ENCODE measurements around the gene ADAM12.

The ADAM12 gene

GRCh38 chr10:126143117-126143516, 245.2 kb downstream of the ADAM12 start:
- no peak for DNase-seq (ENCODE audit: low spot score)

- DNase-seq (ENCODE audit: low spot score) = no peak
Measured at GRCh38 chr10:126140746-126141273, 247.5 kb downstream of the ADAM12 start.

GRCh38 chr10:126137562-126138221, 250.6 kb downstream of the ADAM12 start:
- DNase-seq (ENCODE audit: low spot score) = no peak

DNA sequence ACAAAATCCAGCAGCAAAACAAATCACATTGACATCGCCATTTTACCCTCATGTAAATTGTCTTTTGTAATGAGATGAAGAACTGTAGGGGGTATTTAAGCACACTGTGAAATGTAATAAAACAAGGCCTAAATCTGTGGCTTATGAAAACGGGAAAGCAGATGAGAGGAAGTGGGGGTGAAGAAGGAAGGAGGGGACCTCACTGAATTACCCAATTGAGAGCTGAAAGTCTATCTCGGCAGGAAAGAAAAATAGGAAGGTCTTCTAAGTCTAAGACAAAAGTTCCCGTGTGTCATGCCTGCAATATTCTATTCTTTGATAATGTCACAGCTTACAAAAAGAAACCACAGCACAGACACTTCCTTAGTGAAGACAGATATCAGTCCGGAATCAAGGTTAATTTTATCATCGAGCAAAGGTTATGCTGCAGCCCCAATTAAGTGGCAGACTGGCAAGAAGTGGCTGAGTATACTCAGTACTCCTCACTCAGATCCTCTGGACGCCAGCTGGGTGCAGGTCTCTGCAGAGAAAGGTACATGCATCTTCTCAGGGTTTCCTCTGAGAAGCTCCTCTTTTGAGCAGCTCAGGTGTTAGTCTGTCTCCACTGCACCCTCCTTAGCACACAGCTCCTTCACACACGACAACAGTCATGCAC, 252.2 kb downstream of the ADAM12 start:
- no peak for DNase-seq (ENCODE audit: low spot score)

- no peak for DNase-seq (ENCODE audit: low spot score)
Measured at GRCh38 chr10:126135177-126135576, 253.1 kb downstream of the ADAM12 start.

GRCh38 chr10:126133906-126134656, 254.2 kb downstream of the ADAM12 start:
- no peak for DNase-seq (ENCODE audit: low spot score)

GRCh38 chr10:126133082-126133620, 255.1 kb downstream of the ADAM12 start:
- no peak for DNase-seq (ENCODE audit: low spot score)

DNA sequence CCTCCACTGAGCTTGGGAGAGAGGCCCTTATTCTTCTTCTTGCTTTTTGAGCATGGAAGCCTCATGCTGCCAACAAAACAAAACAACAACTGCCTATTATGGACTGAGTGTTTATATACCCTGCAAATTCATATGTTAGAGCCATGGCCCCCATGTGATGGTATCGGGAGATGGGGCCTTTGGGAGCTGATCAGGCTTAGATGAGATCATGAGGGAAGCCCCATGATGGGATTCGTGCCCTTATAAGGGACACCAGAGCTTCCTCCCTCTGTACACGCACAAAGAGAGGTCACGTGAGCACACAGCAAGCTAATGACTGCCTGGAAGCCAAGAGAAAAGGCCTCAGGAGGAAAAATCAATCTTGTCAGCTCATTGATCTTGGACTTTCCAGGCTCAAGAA, 256.9 kb downstream of the ADAM12 start:
- DNase-seq (ENCODE audit: low spot score) = no peak

DNA sequence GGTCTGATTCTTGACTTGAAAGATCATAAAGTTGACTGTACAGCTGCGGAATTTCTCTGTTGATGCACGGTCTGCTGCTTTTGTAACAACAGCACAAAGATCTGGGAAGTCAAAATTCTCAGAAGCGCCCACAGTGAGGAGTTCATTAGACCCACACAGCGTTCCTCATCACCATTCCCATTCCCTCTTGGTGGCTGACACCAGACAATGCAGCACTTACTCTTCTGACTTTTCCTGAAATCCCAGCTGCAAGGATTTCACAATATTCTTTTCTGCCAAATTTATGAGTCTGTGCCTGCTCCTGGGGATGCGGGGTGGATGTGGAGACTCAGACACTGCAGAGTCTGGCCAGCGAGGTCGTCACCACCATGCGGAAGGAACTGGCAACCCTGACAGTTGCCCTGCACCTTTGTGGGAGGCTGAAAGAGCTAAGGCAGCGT, 258.0 kb downstream of the ADAM12 start:
- DNase-seq (ENCODE audit: low spot score) = no peak

GRCh38 chr10:126129026-126129425, 259.3 kb downstream of the ADAM12 start:
- DNase-seq (ENCODE audit: low spot score) = no peak

DNA sequence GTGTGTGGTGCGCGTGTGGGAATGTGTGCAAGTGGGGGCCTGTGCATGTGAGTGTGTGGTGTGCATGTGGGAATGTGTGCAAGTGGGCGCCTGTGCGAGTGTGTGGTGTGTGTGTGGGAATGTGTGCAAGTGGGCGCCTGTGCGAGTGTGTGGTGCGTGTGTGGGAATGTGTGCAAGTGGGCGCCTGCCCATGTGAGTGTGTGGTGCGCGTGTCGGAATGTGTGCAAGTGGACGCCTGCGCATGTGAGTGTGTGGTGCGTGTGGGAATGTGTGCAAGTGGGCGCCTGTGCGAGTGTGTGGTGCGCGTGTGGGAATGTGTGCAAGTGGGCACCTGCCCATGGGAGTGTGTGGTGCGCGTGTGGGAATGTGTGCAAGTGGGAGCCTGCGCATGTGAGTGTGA, 259.7 kb downstream of the ADAM12 start:
- no peak for DNase-seq (ENCODE audit: low spot score)

DNA sequence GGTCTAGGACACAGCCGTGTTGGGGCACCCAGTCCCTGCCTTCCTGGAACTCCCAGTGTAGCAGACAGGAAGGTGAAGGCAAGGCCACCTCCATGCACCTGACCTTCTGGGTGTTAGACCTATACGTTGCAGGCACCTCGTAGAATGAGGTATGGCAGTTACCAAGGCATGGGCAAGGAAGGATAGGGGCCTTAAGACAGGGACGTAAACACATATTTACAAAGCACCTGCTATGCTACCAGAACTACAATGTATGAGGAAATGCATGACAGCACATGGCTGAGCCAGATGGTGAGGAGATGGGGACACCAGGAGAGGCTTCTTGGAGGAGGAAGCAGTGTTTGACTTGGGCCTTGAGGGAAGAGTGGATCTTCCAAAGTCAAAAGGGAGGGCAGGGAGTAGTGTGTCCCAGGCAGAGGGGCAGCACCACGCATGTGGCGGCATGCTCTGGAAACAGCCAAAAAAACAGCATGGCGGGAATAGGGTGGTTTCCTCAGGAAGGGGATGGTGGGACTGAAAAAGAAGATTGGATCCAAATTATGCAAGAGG, 260.7 kb downstream of the ADAM12 start:
- DNase-seq (ENCODE audit: low spot score) = no peak

DNA sequence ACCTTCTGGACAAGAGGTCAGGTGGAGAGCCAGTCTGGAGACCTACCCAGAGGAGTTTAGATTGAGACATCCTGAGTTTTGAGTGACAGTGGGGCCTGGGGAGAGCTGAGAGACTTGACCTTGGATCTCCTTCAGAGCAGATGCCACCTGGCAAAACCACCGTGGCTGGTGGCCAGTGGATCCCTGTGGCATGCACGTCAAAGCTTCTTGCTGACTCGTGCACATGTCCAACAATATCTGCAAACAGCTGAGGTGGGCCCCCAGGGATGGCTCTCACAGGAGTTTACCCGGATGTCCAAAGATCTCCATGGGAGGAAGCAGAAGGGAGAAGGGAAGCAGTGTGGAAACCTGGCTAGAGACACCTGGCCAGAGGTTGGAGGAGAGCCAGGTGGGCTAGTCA, 261.4 kb downstream of the ADAM12 start:
- no peak for DNase-seq (ENCODE audit: low spot score)

GRCh38 chr10:126126023-126126422, 262.3 kb downstream of the ADAM12 start:
- no peak for DNase-seq (ENCODE audit: low spot score)

- DNase-seq (ENCODE audit: low spot score) = no peak
Measured at GRCh38 chr10:126124668-126125349, 263.5 kb downstream of the ADAM12 start.

DNA sequence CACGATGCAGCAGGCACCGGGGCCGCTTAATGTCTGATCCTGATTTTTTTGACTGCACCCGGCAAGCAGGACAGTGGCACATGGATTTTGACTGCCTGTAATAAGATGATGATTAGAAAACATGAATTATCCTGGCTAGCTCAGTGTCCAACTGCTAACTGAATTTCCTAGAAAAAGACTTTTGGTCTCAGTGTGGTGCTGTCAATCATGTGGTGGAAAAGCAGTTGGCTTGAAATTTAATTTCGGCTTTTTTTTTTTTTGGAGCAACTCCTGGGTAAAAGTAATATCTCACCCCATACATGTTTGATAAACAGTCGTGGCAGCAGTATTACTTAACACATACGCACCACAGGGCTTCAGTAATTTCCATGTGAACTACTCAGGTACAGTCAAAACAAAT, 264.2 kb downstream of the ADAM12 start:
- no peak for DNase-seq (ENCODE audit: low spot score)

DNA sequence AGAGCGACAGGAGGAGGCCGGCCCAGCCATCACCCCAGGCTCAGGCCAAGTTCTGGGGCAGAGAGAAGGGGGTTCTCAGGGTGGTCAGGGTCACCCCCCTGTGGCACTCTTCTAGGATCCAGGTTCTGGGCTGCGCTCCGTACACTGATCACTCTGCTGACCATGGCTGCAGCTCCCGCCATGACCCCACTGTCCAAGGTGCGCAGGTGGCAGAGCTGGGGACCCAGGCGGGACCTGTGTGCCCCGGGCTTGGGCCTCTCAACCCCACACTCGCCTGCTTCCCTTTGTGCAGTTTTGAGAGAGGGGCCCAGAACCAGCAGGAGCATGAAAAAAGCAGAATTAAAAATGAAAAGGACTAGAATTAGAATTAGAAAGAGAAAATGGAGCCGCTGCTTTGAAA, 264.8 kb downstream of the ADAM12 start:
- DNase-seq (ENCODE audit: low spot score) = no peak

DNA sequence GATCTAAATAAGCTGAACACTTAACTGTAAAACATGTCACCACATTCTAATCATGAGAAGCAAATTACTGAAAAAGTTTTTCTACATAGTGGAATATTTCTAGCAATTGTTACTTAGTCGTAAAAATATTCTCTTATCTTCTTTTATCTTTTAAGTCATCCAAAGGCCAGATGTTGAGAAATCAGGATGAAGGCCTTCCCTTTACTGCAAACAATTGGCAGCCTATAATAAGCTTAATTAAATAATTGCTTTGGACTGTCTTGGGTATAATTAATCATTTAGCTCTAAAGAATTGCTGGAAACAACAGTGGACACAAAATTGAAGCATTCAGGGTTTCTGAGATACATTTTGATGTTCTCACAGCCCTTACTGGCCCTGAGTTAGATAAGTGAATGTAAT, 265.4 kb downstream of the ADAM12 start:
- no peak for DNase-seq (ENCODE audit: low spot score)

GRCh38 chr10:126119599-126119998, 268.7 kb downstream of the ADAM12 start:
- DNase-seq (ENCODE audit: low spot score) = no peak

GRCh38 chr10:126118476-126118875, 269.8 kb downstream of the ADAM12 start:
- no peak for DNase-seq (ENCODE audit: low spot score)

DNA sequence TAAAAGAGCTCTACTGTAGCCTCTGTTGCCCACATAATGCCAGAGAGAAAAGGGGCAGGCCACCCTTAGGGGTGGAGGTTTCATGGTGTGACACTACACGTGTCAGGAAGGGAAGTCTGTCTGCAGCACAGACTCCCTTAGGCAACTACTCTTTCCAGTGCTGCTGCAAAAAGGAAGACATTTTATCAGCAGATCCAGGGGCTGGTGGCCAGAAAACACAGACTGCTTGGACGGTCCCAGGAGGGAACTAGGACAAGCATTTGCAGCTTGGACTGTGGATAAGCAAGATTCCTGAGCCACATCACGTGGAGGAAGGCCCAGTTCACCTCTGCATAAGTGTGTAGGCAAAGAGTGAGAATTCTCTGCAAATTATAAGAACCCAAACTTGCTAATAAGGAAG, 271.1 kb downstream of the ADAM12 start:
- DNase-seq (ENCODE audit: low spot score) = no peak

DNA sequence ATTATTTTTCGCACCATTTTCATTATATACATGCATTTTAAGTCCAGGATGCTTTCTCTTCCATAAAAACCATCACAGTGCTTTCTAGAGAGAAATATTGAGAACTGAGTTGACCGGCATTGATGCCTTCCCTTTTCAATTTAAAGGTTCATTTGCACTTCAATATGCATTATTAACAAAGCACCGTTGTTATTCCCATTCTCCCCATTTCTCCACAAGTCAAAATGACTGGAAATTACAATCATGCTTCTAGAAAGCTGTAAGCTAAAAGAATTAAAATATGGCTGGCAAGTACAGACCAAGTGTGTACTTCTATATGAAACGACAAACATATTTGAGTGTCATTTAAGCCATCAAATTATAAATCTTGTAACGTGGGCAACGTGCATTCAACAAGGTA, 272.4 kb downstream of the ADAM12 start:
- DNase-seq (ENCODE audit: low spot score) = no peak
